ENCODE results near the gene ADAMTS19. TPM values are rescaled to one million over a fixed set of nuclear protein-coding genes. Genes with fewer than 3 reads are reported as not detected.

ADAMTS19 gene
- polyA plus RNA-seq, 3 donors, result not detected

- H3K9ac ChIP-seq (ENCODE audit: insufficient read depth, low read length, poor library complexity, severe bottlenecking), result no peak overlapping the region
- intact Hi-C loops (cut with micrococcal nuclease), result loop anchor here (5.0 to 10.0 kb wide), 3 partner anchors 869 to 1644 kb away; no protein-coding TSS in a partner anchor
- Mint-ChIP-seq H3K9me3 (no peaks in the 10 kb centered on the region), H3K4me3 (no peak overlapping the region), H3K4me1 (no peaks in the 10 kb centered on the region), H3K27ac (no peak overlapping the region), H3K36me3 (no peaks in the 10 kb centered on the region), H3K27me3 (ENCODE audit: low read depth in 3 of 3) (no peaks in the 10 kb centered on the region)
- H3K4me2 ChIP-seq (replicated peaks; ENCODE audit: extremely low read depth, low read length, poor library complexity, severe bottlenecking), result no peak overlapping the region
- H2AFZ ChIP-seq (ENCODE audit: insufficient read depth, low read depth, low read length, poor library complexity, severe bottlenecking), result no peak overlapping the region
- no peaks in the 10 kb centered on the region for H3K4me1 ChIP-seq (ENCODE audit: control insufficient read depth in 1 of 2, insufficient read depth in 2 of 2, low read length in 2 of 2)
- no peak overlapping the region for H3K27ac ChIP-seq (ENCODE audit: low read depth in 1 of 2, low read length in 2 of 2)
- no peaks in the 10 kb centered on the region for H3K79me2 ChIP-seq (ENCODE audit: insufficient read depth, low read length)
- no peaks in the 10 kb centered on the region for H3K36me3 ChIP-seq (replicated peaks in 1 of 2; ENCODE audit: control insufficient read depth in 1 of 2, insufficient read depth in 2 of 2, low read length in 2 of 2)
- no peaks in the 10 kb centered on the region for H3K9me3 ChIP-seq (replicated peaks in 1 of 2; ENCODE audit: control insufficient read depth in 1 of 2, insufficient read depth in 1 of 2, low read length in 2 of 2)
- WGBS (ENCODE audit: insufficient coverage), result 46% methylated on average over 6 of the region's 9 CpGs
- DNase-seq, result peak in 2 of 3 donors; percentile 1 to 8
- no peak overlapping the region for H3K4me3 ChIP-seq (replicated peaks in 1 of 3; ENCODE audit: low read depth in 2 of 3, low read length in 3 of 3)
- TF ChIP-seq CTCF (IDR thresholded peaks at IDR 0.05), result peak; percentile 70
- no peaks in the 10 kb centered on the region for H3K27me3 ChIP-seq (ENCODE audit: control insufficient read depth in 2 of 2, insufficient read depth in 2 of 2, low read length in 2 of 2)
- H4K20me1 ChIP-seq (ENCODE audit: insufficient read depth, low read length), result no peaks in the 10 kb centered on the region
These were observed 311.1 kb downstream of the ADAMTS19 start for GRCh38 chr5:129771058-129771838.

GRCh38 chr5:129773376-129773775 lies 313.3 kb downstream of the ADAMTS19 start:
- no peaks in the 10 kb centered on the region for H3K4me1 ChIP-seq (ENCODE audit: control insufficient read depth in 1 of 2, insufficient read depth in 2 of 2, low read length in 2 of 2)
- no peaks in the 10 kb centered on the region for H4K20me1 ChIP-seq (ENCODE audit: insufficient read depth, low read length)
- H3K79me2 ChIP-seq (ENCODE audit: insufficient read depth, low read length), result no peaks in the 10 kb centered on the region
- H2AFZ ChIP-seq (ENCODE audit: insufficient read depth, low read depth, low read length, poor library complexity, severe bottlenecking), result no peak overlapping the region
- intact Hi-C loops (cut with micrococcal nuclease), result loop anchor here (5.0 to 10.0 kb wide), 3 partner anchors 871 to 1641 kb away; no protein-coding TSS in a partner anchor
- H3K36me3 ChIP-seq (replicated peaks in 1 of 2; ENCODE audit: control insufficient read depth in 1 of 2, insufficient read depth in 2 of 2, low read length in 2 of 2), result no peaks in the 10 kb centered on the region
- no peak for TF ChIP-seq CTCF (IDR thresholded peaks at IDR 0.05)
- Mint-ChIP-seq H3K27me3 (ENCODE audit: low read depth in 3 of 3) (no peaks in the 10 kb centered on the region), H3K4me1 (no peaks in the 10 kb centered on the region), H3K27ac (no peak overlapping the region), H3K4me3 (no peak overlapping the region), H3K9me3 (no peaks in the 10 kb centered on the region), H3K36me3 (no peaks in the 10 kb centered on the region)
- H3K4me2 ChIP-seq (replicated peaks; ENCODE audit: extremely low read depth, low read length, poor library complexity, severe bottlenecking), result no peak overlapping the region
- no peaks in the 10 kb centered on the region for H3K27me3 ChIP-seq (ENCODE audit: control insufficient read depth in 2 of 2, insufficient read depth in 2 of 2, low read length in 2 of 2)
- H3K9ac ChIP-seq (ENCODE audit: insufficient read depth, low read length, poor library complexity, severe bottlenecking), result no peak overlapping the region
- no peak overlapping the region for H3K4me3 ChIP-seq (replicated peaks in 1 of 3; ENCODE audit: low read depth in 2 of 3, low read length in 3 of 3)
- H3K27ac ChIP-seq (ENCODE audit: low read depth in 1 of 2, low read length in 2 of 2), result no peak overlapping the region
- no peak for DNase-seq
- 100% methylated on average over 1 of the region's 5 CpGs for WGBS (ENCODE audit: insufficient coverage)
- no peaks in the 10 kb centered on the region for H3K9me3 ChIP-seq (replicated peaks in 1 of 2; ENCODE audit: control insufficient read depth in 1 of 2, insufficient read depth in 1 of 2, low read length in 2 of 2)

All from CD14-positive monocyte (primary cell).